ENCODE results near the gene PER3.

- TF ChIP-seq, protein P1, sequence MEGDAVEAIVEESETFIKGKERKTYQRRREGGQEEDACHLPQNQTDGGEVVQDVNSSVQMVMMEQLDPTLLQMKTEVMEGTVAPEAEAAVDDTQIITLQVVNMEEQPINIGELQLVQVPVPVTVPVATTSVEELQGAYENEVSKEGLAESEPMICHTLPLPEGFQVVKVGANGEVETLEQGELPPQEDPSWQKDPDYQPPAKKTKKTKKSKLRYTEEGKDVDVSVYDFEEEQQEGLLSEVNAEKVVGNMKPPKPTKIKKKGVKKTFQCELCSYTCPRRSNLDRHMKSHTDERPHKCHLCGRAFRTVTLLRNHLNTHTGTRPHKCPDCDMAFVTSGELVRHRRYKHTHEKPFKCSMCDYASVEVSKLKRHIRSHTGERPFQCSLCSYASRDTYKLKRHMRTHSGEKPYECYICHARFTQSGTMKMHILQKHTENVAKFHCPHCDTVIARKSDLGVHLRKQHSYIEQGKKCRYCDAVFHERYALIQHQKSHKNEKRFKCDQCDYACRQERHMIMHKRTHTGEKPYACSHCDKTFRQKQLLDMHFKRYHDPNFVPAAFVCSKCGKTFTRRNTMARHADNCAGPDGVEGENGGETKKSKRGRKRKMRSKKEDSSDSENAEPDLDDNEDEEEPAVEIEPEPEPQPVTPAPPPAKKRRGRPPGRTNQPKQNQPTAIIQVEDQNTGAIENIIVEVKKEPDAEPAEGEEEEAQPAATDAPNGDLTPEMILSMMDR (IDR thresholded peaks at IDR 0.05), result no peak
- no peak for TF ChIP-seq POLR2AphosphoS5 (IDR thresholded peaks at IDR 0.05)
- TF ChIP-seq POLR2A (IDR thresholded peaks at IDR 0.05), result no peak
- no peak for TF ChIP-seq EP300 (IDR thresholded peaks at IDR 0.05)
Observed at GRCh38 chr1:7871136-7871535, 87.0 kb downstream of the PER3 start.
